Vagina (tissue), 2 donors: ENCODE measurements around the gene ISG20.

ENCODE experiments used
- POLR2A ChIP-seq, 2 donors: fragments of 450-650 bp; IDR thresholded peaks; one replicate each; pipeline ENCODE4 v1.6.1; 2017; ENCODE audit warnings: antibody characterized with exemption in 2 of 2, mild to moderate bottlenecking in 2 of 2, moderate library complexity in 2 of 2
- POLR2AphosphoS5 ChIP-seq, 2 donors: sonication (generic); formaldehyde crosslinking; IDR thresholded peaks; one replicate each; pipeline ENCODE4 v1.9.0; 2017; ENCODE audit warnings: antibody characterized with exemption in 2 of 2, mild to moderate bottlenecking in 2 of 2, low read depth in 1 of 2; ENCODE audit not compliant: insufficient read depth in 1 of 2
- TF ChIP-seq, protein P1 (sequence below), 3 experiments: fragments of 450-650 bp in 2 of 3; fragments of 200-600 bp in 1 of 3; sonication (generic) in 1 of 3; IDR thresholded peaks; one replicate each; pipeline ENCODE4 v1.5.1; 2017 to 2019; ENCODE audit warnings: antibody characterized with exemption in 3 of 3, mild to moderate bottlenecking in 2 of 3, moderate library complexity in 2 of 3

- TF ChIP-seq, protein P1, sequence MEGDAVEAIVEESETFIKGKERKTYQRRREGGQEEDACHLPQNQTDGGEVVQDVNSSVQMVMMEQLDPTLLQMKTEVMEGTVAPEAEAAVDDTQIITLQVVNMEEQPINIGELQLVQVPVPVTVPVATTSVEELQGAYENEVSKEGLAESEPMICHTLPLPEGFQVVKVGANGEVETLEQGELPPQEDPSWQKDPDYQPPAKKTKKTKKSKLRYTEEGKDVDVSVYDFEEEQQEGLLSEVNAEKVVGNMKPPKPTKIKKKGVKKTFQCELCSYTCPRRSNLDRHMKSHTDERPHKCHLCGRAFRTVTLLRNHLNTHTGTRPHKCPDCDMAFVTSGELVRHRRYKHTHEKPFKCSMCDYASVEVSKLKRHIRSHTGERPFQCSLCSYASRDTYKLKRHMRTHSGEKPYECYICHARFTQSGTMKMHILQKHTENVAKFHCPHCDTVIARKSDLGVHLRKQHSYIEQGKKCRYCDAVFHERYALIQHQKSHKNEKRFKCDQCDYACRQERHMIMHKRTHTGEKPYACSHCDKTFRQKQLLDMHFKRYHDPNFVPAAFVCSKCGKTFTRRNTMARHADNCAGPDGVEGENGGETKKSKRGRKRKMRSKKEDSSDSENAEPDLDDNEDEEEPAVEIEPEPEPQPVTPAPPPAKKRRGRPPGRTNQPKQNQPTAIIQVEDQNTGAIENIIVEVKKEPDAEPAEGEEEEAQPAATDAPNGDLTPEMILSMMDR (IDR thresholded peaks at IDR 0.05) = no peak
- no peak for TF ChIP-seq POLR2A (IDR thresholded peaks at IDR 0.05)
- TF ChIP-seq POLR2AphosphoS5 (IDR thresholded peaks at IDR 0.05; ENCODE audit: insufficient read depth in 1 of 2, low read depth in 1 of 2) = no peak
These were observed 7.9 kb upstream of the ISG20 start for GRCh38 chr15:88630798-88631463.
